Ishikawa (cell line): ENCODE results near the gene SYCE1L.

Source experiments
- CREB1 ChIP-seq: IDR thresholded peaks from 2 replicates; pipeline ENCODE4 v1.6.1; 2012; ENCODE audit warnings: low read depth
- EP300 ChIP-seq: IDR thresholded peaks from 2 replicates; pipeline ENCODE4 v1.6.1; 2012; ENCODE audit warnings: borderline replicate concordance
- TEAD4 ChIP-seq: IDR thresholded peaks from 2 replicates; pipeline ENCODE4 v1.6.1; 2012

DNA sequence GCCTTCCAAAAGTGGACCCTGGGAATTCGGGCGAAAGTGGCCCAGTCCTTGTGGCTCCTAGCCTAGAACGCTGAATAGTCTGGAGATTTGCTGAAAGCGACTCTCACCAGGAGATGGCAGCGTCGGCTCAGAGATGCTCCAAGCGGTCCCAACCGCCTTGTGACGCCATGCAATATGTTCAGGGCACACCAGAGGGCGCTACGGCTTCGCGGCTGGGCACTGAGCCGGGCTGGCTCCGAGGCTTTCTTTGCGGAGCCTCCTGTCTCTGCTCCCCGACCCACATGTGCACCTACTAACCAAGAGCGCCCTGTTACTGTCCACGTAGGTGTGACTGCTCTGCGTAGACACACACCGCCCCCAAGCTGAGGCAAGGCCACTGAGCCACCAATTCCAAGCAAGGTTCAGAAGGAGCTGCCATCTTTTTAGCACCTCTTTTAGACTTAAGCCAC lies 36.9 kb downstream of the SYCE1L start:
- TF ChIP-seq EP300 (no peak), TEAD4 (0 out of 2 replicates have a peak, but pooled peaks have one; percentile 17), CREB1 (no peak)
